Calu3 (cell line): ENCODE results near the gene RASA1. TPM values are rescaled to one million over a fixed set of nuclear protein-coding genes. Genes with fewer than 3 reads are reported as not detected.

Experiments
- BruUV-seq: library from RNA; stranded (reverse); fragments of 400-500 nt; replicated peaks from 2 replicates; lab custom pipeline; 2021; lab: Mats Ljungman, UMichigan
- CTCF ChIA-PET: fragments of 300-600 bp; sonication (Branson Sonifier 250); formaldehyde crosslinking; loops from one replicate; lab custom pipeline; 2022; ENCODE audit warnings: antibody characterized with exemption; lab: Charles Lee
- DNase-seq: peaks from one replicate; pipeline ENCODE4 v3.0.0; 2022
- H3K27ac Mint-ChIP-seq: one replicate; pipeline ENCODE4 v1.8.0; 2022; ENCODE audit warnings: mixed read lengths; ENCODE audit not compliant: unreplicated experiment
- H3K27me3 Mint-ChIP-seq: one replicate; pipeline ENCODE4 v1.8.0; 2022; ENCODE audit warnings: mixed read lengths; ENCODE audit not compliant: unreplicated experiment
- H3K36me3 Mint-ChIP-seq: one replicate; pipeline ENCODE4 v1.8.0; 2022; ENCODE audit warnings: mild to moderate bottlenecking, moderate library complexity, mixed read lengths; ENCODE audit not compliant: insufficient read depth, unreplicated experiment
- H3K4me1 Mint-ChIP-seq: one replicate; pipeline ENCODE4 v1.8.0; 2022; ENCODE audit warnings: mild to moderate bottlenecking, low read depth, mixed read lengths; ENCODE audit not compliant: unreplicated experiment
- H3K4me3 Mint-ChIP-seq: one replicate; pipeline ENCODE4 v1.8.0; 2022; ENCODE audit warnings: mild to moderate bottlenecking, low read depth, moderate library complexity, mixed read lengths; ENCODE audit not compliant: unreplicated experiment
- H3K9me3 Mint-ChIP-seq: one replicate; pipeline ENCODE4 v1.8.0; 2022; ENCODE audit warnings: low read depth, mixed read lengths; ENCODE audit not compliant: unreplicated experiment
- CTCF ChIP-seq: fragments of 200-600 bp; IDR thresholded peaks from one replicate; pipeline ENCODE4 v1.8.0; 2022; ENCODE audit warnings: antibody characterized with exemption; ENCODE audit not compliant: unreplicated experiment
- intact Hi-C: fragments of 100-400 bp; cut with micrococcal nuclease; formaldehyde crosslinking; loops from one replicate; pipeline ENCODE4 v1.10.0; 2022; ENCODE audit not compliant: unreplicated experiment
- total RNA-seq: library from RNA; stranded (reverse); gene quantifications from 2 replicates; pipeline ENCODE4 v1.2.3, GENCODE V29; 2022

The RASA1 gene
- total RNA-seq, 1 experiment from 2014 or later = 193 TPM

GRCh38 chr5:87260604-87261192 lies 7.0 kb upstream of the RASA1 start:
- no peak for DNase-seq
- intact Hi-C loops = no loop called here
- H3K4me3 Mint-ChIP-seq = no peak overlapping the region
- no peaks in the 10 kb centered on the region for H3K9me3 Mint-ChIP-seq
- CTCF ChIA-PET = interaction anchor here (0.5 kb wide), 1 partner anchor 1413 kb away, joined by 3 read pairs; no protein-coding TSS in a partner anchor
- H3K4me1 Mint-ChIP-seq = peaks cover 21% of the 10 kb centered on the region
- no TSS peak for BruUV-seq
- H3K36me3 Mint-ChIP-seq = no peaks in the 10 kb centered on the region
- TF ChIP-seq CTCF = no peak
- peak overlapping the region; percentile 45 for H3K27ac Mint-ChIP-seq
- H3K27me3 Mint-ChIP-seq = no peaks in the 10 kb centered on the region

- no TSS peak for BruUV-seq
- H3K27ac Mint-ChIP-seq = no peak overlapping the region
Observed at GRCh38 chr5:87263498-87263897, 4.2 kb upstream of the RASA1 start.

GRCh38 chr5:87266914-87267573 lies 639 bp upstream of the RASA1 start:
- intact Hi-C loops = loop anchor here (5.0 kb wide), 1 partner anchor 95 kb away; no protein-coding TSS in a partner anchor
- TF ChIP-seq CTCF = no peak
- H3K27ac Mint-ChIP-seq = peak overlapping the region; percentile 93
- H3K36me3 Mint-ChIP-seq = peaks cover 48% of the 10 kb centered on the region
- no peak for DNase-seq
- H3K4me3 Mint-ChIP-seq = peak overlapping the region; percentile 97
- CTCF ChIA-PET = interaction anchor here (0.6 to 2.5 kb wide), 9 partner anchors 44 to 978 kb away, joined by 3 to 15 read pairs (median 3); no protein-coding TSS in a partner anchor
- BruUV-seq = TSS peak; percentile 78
- H3K9me3 Mint-ChIP-seq = no peaks in the 10 kb centered on the region
- H3K27me3 Mint-ChIP-seq = no peaks in the 10 kb centered on the region
- peaks cover 31% of the 10 kb centered on the region for H3K4me1 Mint-ChIP-seq

More at GRCh38 chr5:87263498-87263897, 4.2 kb upstream of the RASA1 start:
- no peak overlapping the region for H3K4me3 Mint-ChIP-seq
- intact Hi-C loops = no loop called here
- no peak for DNase-seq
- H3K27me3 Mint-ChIP-seq = no peaks in the 10 kb centered on the region
- peaks cover 42% of the 10 kb centered on the region for H3K4me1 Mint-ChIP-seq
- CTCF ChIA-PET = no interaction called here
- TF ChIP-seq CTCF = no peak
- H3K9me3 Mint-ChIP-seq = no peaks in the 10 kb centered on the region
- peaks cover 15% of the 10 kb centered on the region for H3K36me3 Mint-ChIP-seq

- CTCF ChIA-PET = interaction anchor here (0.6 to 2.5 kb wide), 9 partner anchors 58 to 198 kb away, joined by 3 to 15 read pairs (median 3); no protein-coding TSS in a partner anchor
- no peaks in the 10 kb centered on the region for H3K27me3 Mint-ChIP-seq
- intact Hi-C loops = loop anchor here (1.0 to 5.0 kb wide), 4 partner anchors 96 to 198 kb away; no protein-coding TSS in a partner anchor
Observed at GRCh38 chr5:87268126-87268969, 665 bp downstream of the RASA1 start.

More at GRCh38 chr5:87268126-87268969, 665 bp downstream of the RASA1 start:
- peak overlapping the region; percentile 97 for H3K4me3 Mint-ChIP-seq
- peak; percentile 90 for DNase-seq
- no peaks in the 10 kb centered on the region for H3K9me3 Mint-ChIP-seq
- TSS peak; percentile 75 for BruUV-seq
- H3K36me3 Mint-ChIP-seq = peaks cover 58% of the 10 kb centered on the region
- H3K4me1 Mint-ChIP-seq = peaks cover 25% of the 10 kb centered on the region
- H3K27ac Mint-ChIP-seq = peak overlapping the region; percentile 93
- no peak for TF ChIP-seq CTCF
